Chondrocyte (in vitro differentiated cells): ENCODE data around the gene PCNA. TPM values are rescaled to one million over a fixed set of nuclear protein-coding genes. Genes with fewer than 3 reads are reported as not detected.

Experiments used
- DNase-seq: peaks from one replicate; pipeline ENCODE4 v3.0.0; 2021; ENCODE audit warnings: mixed read lengths, low spot score
- H3K27ac Mint-ChIP-seq: one replicate; pipeline ENCODE4 v1.8.0; 2021; ENCODE audit warnings: mild to moderate bottlenecking, moderate library complexity, mixed read lengths; ENCODE audit not compliant: unreplicated experiment
- H3K27me3 Mint-ChIP-seq: 2 replicates; pipeline ENCODE4 v1.8.0; 2021; ENCODE audit warnings: low read depth, mixed read lengths
- H3K36me3 Mint-ChIP-seq: 2 replicates; pipeline ENCODE4 v1.8.0; 2021; ENCODE audit warnings: low read depth, mixed read lengths
- H3K4me1 Mint-ChIP-seq: 2 replicates; pipeline ENCODE4 v1.8.0; 2021; ENCODE audit warnings: low read depth, mild to moderate bottlenecking, mixed read lengths
- H3K4me3 Mint-ChIP-seq: one replicate; pipeline ENCODE4 v1.8.0; 2021; ENCODE audit warnings: mild to moderate bottlenecking, moderate library complexity, mixed read lengths; ENCODE audit not compliant: unreplicated experiment
- H3K9me3 Mint-ChIP-seq: 2 replicates; pipeline ENCODE4 v1.8.0; 2021; ENCODE audit warnings: low read depth, mixed read lengths
- total RNA-seq: library from RNA; stranded (reverse); gene quantifications from 3 replicates; pipeline ENCODE4 v1.2.1, GENCODE V29; 2021
- TF ChIP-seq, protein P1 (sequence below): fragments of 200-600 bp; sonication (generic); IDR thresholded peaks from 2 replicates; pipeline ENCODE4 v1.5.0; 2021; ENCODE audit warnings: antibody characterized with exemption, mild to moderate bottlenecking, moderate library complexity

PCNA gene
- total RNA-seq, 1 donor from 2014 or later: 46.3 TPM

DNA sequence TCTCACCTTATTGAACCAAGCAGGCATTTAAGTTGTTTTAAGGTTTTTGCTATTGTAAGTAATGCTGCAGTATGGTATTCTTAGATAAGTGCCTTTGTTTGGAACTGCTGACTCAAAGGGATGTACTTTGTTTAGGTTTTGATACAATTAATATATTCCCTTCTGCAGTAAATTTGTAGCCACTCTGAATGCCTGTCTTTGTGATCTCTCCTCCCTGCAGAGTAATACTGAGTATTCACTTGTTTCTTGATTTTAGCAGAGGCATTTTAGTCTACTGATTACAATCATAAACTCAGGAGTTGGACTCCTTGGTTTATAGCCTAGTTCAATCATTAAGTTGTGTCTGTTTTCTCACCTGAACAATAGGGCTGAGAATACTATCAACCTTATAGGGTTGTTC lies 20.4 kb upstream of the PCNA start:
- no peaks in the 10 kb centered on the region for H3K9me3 Mint-ChIP-seq
- H3K4me3 Mint-ChIP-seq: no peak overlapping the region
- DNase-seq: no peak
- H3K27me3 Mint-ChIP-seq: no peaks in the 10 kb centered on the region
- TF ChIP-seq, protein P1, sequence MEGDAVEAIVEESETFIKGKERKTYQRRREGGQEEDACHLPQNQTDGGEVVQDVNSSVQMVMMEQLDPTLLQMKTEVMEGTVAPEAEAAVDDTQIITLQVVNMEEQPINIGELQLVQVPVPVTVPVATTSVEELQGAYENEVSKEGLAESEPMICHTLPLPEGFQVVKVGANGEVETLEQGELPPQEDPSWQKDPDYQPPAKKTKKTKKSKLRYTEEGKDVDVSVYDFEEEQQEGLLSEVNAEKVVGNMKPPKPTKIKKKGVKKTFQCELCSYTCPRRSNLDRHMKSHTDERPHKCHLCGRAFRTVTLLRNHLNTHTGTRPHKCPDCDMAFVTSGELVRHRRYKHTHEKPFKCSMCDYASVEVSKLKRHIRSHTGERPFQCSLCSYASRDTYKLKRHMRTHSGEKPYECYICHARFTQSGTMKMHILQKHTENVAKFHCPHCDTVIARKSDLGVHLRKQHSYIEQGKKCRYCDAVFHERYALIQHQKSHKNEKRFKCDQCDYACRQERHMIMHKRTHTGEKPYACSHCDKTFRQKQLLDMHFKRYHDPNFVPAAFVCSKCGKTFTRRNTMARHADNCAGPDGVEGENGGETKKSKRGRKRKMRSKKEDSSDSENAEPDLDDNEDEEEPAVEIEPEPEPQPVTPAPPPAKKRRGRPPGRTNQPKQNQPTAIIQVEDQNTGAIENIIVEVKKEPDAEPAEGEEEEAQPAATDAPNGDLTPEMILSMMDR: no peak
- no peak overlapping the region for H3K27ac Mint-ChIP-seq
- H3K36me3 Mint-ChIP-seq: no peaks in the 10 kb centered on the region
- H3K4me1 Mint-ChIP-seq: peaks cover 31% of the 10 kb centered on the region

- Mint-ChIP-seq H3K4me1 (peaks cover 24% of the 10 kb centered on the region), H3K36me3 (no peaks in the 10 kb centered on the region), H3K4me3 (no peak overlapping the region), H3K9me3 (no peaks in the 10 kb centered on the region), H3K27me3 (no peaks in the 10 kb centered on the region), H3K27ac (peak overlapping the region; percentile 37)
- no peak for DNase-seq
- TF ChIP-seq, protein P1: no peak
Measured at GRCh38 chr20:5136096-5136495, 16.3 kb upstream of the PCNA start.

GRCh38 chr20:5135363-5136012 lies 15.7 kb upstream of the PCNA start:
- Mint-ChIP-seq H3K36me3 (no peaks in the 10 kb centered on the region), H3K4me1 (peaks cover 29% of the 10 kb centered on the region), H3K9me3 (no peaks in the 10 kb centered on the region), H3K27ac (peak overlapping the region; percentile 37), H3K4me3 (no peak overlapping the region), H3K27me3 (no peaks in the 10 kb centered on the region)
- DNase-seq: no peak
- TF ChIP-seq, protein P1: no peak

GRCh38 chr20:5133998-5134397 lies 14.2 kb upstream of the PCNA start:
- TF ChIP-seq, protein P1: no peak
- no peak for DNase-seq
- Mint-ChIP-seq H3K4me1 (peaks cover 29% of the 10 kb centered on the region), H3K9me3 (no peaks in the 10 kb centered on the region), H3K27ac (no peak overlapping the region), H3K4me3 (no peak overlapping the region), H3K36me3 (no peaks in the 10 kb centered on the region), H3K27me3 (no peaks in the 10 kb centered on the region)

- Mint-ChIP-seq H3K36me3 (no peaks in the 10 kb centered on the region), H3K4me3 (no peak overlapping the region), H3K27ac (peak overlapping the region; percentile 4), H3K4me1 (peaks cover 42% of the 10 kb centered on the region), H3K27me3 (no peaks in the 10 kb centered on the region), H3K9me3 (no peaks in the 10 kb centered on the region)
- DNase-seq: no peak
- TF ChIP-seq, protein P1: no peak
Measured at GRCh38 chr20:5131502-5131901, 11.7 kb upstream of the PCNA start.
